Stimulated activated CD4-positive, alpha-beta T cell treated with anti-CD3 and anti-CD28 coated beads, Interleukin-15, amount 100 ng/mL, for 24 hours (primary cell): ENCODE results near the gene ITLN1.
"Not testable (repeated sequence)": the region's sequence is repeated elsewhere in the genome, so short reads cannot be mapped to it uniquely, and the experiment has no call there.

Experiments
- DNase-seq: peaks from one replicate; pipeline ENCODE4 v3.0.0-alpha.2; 2020

The ITLN1 gene

DNA sequence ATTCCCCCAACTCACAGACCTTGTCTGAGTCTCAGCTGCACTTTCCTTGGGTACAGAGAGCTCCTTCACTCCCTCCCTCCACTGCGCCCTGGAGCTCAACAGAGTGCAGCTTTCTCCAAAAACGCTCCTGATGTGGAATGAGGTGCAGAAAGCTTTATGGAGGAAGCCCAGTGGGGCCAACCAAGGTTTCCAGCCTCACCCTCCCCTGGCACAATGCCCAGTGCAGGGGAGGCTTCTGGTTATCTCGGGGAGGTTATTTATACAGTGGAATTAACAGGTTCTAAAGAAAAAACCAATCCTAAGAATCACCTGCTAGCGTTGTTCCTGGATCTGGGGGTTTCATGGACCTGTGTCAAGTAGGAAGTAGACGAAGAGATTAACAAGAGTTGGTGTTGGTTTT lies at the start of gene ITLN1:
Gene ITLN1, minus strand, starts transcription at position 139 of the 400 bp plus-strand sequence. CDS start 303 bp downstream, outside the sequence.
- DNase-seq, result no peak

DNA sequence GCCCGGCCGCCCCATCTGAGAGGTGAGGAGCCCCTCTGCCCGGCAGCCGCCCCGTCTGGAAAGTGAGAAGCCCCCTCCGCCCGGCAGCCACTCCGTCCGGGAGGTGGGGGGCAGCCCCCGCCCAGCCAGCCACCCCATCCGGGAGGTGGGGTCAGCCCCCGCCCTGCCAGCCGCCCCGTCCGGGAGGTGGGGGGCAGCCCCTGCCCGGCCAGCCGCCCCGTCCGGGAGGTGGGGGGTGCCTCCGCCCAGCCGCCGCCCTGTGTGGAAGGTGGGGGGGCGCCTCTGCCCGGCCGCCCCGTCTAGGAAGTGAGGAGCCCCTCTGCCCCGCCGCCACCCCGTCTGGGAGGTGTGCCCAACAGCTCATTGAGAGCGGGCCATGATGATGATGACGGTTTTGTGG lies 48.3 kb upstream of the ITLN1 start:
- DNase-seq, result not testable (repeated sequence)

DNA sequence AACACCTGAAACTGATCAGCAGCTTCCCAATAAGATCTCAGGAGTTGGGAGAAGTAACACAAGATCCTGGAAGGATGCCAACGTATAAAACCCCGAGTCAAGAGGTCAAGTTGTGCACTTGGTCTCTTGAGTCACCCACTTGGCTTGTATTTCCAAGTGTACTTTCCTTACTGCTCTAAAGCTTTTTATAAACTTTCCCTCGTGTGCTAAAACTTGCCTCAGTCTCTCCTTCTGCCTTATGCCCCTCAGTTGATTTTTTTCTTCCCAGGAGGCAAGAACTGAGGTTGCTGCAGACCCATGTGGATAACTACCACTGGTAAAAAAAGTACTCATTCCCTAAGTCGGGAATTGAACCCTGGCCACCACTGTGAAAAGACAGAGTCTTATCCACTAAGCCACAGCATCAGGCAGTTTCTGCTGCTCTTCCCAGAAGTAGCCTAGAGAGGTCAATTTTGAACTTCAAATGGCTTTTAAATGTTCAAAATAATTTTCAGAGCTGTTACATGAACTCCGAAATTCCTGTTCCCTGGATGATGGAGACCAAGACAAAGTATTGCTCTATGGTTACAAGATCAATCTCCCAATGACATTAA lies 40.8 kb upstream of the ITLN1 start:
- DNase-seq, result no peak

DNA sequence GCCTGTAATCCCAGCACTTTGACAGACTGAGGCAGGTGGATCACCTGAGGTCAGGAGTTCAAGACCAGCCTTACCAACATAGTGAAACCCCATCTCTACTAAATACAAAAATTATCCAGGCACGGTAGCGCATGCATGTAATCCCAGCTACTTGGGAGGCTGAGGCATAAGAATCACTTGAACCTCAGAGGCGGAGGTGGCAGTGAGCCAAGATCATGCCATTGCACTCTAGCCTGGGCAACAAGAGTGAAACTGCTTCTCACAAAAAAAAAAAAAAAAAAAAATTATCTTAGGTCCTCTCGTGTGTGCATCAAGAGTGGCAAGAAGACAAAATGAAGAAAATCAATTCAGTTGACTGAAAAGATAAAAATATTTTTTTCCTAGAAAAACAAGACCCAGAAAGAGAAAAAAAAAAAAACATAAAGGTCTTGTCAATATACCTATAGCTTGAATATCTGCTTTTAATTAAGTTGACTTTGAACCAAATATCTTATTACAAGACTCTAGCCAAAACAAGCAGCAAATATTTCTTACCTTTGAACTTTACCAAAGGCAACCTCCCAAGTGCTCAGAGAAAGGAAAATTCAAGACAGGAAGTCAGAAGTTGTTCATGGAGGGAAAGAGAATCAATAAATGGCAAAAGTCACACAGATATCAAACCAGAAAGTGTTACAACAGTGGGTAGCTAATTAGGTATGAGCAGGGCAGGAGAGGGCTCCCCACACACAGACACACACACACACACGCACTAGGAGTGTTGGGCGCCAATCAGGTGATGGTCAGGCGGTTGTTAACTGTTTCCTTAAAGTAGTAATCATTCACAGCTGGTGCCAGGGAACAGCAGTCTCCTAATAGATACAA lies 40.0 kb upstream of the ITLN1 start:
- no peak for DNase-seq

DNA sequence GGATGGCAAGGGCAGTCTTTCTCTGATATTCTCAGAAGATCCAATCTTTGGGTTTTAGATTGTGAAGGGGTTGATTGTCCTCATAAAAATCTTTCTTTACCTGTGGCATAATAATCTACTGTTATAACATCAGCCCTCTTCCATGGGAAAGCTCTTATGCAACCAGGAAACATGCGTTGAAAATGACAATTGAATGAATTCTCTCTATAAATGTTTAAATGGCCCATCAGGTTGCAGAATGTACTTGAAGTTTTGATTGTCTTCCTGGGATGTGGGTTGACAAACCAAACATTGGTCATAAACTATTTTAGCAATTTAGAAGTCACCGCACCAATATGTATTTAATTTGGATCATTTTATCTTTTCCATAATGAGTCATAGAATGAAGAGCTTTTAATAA lies 31.7 kb upstream of the ITLN1 start:
- no peak for DNase-seq

DNA sequence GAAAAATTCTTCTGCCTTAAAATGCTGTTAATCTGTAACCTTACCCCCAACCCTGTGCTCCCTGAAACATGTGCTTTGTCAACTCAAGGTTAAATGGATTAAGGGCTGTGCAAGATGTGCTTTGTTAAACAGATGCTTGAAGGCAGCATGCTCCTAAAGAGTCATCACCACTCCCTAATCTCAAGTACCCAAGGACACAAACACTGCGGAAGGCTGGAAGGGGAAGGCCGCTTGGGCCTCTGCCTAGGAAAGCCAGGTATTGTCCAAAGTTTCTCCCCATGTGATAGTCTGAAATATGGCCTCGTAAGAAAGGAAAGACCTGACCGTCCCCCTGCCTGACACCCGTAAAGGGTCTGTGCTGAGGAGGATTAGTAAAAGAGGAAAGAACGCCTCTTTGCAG lies 28.2 kb upstream of the ITLN1 start:
- DNase-seq, result not testable (repeated sequence)

DNA sequence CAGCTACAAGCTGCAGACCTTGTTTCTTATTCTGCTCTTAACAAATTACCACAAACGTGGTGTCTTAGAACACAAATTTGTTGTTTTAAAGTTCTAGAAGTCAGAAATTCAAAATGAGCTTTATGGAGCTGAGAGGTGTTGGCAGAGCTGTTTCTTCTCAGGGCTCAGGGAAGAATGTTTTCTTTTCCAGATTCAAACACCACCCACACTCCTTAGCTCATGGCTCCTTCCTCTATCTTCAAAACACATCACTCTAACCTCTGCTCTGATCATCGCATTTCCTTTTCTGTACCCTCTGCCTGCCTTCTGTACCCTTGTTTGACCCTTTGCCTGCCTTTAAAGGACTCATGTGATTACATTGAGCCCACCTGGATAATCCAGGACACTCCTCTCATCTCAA lies 26.9 kb upstream of the ITLN1 start:
- DNase-seq, result no peak

DNA sequence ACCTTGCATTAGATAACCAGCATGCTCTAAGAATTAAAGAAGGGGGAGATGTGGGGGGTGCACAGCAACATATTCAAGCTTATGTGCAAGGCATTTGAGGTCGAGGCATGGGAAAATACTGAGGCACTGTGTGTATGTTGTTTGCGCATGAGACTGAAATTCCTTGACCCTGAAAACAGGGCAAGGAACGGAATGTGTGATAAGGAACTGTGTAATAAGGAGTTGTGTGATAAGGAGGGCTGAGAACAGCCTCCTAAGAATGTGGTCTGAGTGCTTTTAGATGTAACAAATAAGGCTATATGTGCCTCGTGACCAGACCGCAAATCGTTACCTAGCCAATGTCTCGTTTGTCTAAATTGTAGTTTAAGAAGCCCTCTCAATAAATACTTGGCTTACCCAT lies 26.5 kb upstream of the ITLN1 start:
- no peak for DNase-seq

DNA sequence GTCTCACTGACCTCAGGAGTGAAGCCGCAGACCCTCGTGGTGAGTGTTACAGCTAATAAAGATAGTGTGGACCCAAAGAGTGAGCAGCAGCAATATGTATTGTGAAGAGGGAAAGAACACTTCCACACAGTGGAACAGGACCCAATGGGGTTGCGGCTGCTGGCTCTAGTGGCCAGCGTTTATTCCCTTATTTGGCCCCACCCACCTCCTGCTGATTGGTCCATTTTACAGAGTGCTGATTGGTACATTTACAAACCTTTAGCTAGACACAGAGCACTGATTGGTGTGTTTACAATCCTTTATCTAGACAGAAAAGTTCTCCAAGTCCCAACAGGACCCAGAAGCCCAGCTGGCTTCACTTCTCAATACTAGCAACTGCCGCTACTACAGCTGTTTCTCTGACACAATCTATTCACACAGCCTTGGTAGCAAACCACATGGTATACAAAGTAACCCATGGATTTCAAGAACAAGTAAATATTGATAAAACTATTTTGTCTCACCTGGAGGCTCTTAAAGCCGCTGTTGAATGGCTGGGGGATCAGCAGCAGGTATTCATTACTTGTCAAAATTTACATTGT lies 25.3 kb upstream of the ITLN1 start:
- DNase-seq, result no peak

DNA sequence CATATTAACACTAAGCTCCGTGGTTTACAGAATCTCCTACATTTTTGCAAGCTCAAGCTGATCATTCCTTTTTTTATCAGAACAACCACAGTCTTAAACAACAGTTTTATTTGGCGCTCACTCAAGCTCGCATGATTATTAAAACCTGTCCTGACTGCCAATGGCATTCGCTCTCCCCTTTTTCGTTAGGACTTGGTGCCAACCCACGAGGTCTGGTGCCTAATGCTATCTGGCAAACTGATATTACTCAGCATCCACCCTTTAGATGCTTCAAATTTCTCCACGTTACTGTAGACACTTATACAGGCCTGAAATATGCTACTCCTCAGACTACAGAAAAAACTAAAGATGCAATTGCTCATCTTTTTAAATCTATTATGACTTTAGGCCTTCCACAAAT lies 23.0 kb upstream of the ITLN1 start:
- no peak for DNase-seq

DNA sequence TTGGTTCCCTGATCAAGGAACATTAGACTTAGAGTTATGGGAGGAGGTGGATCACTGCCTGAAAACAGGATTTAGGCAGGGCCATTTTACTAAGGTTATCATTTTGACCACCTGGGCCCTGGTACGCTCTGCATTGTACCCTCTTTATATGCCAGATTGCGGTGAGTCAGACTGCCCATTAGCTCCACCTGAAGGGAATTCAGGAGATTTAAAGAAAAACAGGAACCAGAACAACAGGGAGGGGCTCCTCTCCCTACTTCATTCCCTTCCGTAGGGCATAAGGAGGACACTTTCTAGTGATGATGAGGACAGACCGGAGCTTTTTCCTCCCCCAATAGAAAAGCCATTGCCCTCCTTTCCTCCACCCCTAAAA lies 20.6 kb upstream of the ITLN1 start:
- DNase-seq, result no peak

DNA sequence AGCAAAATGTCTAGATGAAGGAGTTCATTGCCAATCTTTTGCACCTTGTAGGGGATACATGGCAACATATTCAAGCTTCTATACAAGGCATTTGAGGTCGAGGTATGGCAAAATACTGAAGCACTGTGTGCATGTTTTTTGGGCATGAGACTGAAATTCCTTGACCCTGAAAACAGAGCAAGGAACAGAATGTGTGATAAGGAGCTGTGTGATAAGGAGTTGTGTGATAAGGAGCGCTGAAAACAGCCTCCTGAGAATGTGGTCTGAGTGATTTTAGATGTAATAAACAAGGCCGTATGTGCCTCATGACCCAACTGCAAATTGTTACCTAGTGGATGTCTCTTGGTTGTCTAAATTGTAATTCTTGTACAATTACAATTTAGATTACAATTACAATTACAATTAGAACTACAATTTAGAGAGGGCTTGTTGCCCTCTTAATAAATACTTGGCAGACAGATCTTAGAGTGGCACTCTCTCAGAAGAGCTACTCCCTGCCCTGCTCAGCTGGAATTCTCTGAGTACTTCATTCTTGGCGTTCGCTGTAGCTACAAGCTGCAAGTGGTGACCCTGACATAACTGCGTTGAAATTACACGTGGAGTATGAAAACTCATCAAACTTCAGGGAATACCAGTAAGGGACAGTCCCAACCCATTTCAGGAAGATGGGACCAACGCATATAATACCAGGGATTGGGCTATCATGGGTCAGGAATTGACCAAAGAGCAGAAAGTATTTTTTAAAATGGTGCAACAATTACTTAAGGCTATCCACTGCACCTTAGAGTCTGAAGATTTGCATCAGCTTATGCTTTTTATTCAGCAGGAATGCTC lies 20.0 kb upstream of the ITLN1 start:
- no peak for DNase-seq

DNA sequence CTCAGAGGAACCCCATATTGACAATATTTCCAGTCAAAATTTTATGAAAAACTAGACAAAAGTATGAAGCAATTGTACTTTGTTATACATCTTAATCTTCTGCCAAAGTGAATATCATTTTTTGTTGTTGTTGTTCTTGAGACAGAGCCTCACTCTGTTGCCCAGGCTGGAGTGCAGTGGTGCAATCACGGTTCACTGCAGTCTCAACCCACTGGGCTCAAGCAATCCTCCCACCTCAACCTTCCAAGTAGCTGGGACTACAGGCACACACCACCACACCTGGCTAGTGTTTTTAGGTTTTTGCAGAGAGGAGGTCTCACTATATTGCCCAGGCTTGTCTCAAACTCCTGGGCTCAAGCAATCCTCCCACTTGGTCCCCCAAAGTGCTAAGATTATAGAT lies 17.3 kb upstream of the ITLN1 start:
- DNase-seq, result not testable (repeated sequence)

DNA sequence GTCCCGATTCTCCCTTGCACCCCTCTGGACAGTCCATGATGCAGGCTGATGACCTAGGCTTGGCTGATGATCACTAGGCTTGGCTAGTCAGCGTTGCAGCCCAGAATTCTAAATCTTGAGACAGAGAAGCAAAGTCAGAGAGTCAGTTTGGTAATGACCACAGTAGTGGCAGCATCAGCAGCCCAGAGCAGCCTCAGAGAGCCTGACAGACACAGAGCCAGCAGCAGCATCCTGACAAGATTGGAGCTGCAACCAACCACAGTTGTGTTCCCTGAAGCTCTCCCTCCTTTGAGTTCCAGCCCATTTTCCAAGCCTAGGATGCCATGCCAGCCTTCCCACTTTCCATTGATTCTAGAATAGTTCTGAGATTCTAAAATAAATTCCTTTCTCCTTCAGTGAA lies 16.8 kb upstream of the ITLN1 start:
- no peak for DNase-seq

DNA sequence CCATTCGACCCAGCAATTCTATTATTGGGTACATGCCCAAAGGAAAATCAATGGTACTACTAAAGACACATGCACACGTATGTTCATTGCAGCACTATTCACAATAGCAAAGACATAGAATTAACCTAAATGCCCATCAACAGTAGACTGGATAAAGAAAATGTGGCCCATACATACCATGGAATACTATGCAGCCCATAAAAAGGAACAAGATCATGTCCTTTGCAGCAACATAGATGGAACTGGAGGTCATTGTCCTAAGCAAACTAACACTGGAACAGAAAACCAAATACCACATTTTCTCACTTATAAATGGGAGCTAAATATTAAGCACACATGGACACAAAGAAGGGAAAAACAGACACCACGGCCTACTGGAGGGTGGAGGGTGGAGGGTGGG lies 15.7 kb upstream of the ITLN1 start:
- DNase-seq, result not testable (repeated sequence)

DNA sequence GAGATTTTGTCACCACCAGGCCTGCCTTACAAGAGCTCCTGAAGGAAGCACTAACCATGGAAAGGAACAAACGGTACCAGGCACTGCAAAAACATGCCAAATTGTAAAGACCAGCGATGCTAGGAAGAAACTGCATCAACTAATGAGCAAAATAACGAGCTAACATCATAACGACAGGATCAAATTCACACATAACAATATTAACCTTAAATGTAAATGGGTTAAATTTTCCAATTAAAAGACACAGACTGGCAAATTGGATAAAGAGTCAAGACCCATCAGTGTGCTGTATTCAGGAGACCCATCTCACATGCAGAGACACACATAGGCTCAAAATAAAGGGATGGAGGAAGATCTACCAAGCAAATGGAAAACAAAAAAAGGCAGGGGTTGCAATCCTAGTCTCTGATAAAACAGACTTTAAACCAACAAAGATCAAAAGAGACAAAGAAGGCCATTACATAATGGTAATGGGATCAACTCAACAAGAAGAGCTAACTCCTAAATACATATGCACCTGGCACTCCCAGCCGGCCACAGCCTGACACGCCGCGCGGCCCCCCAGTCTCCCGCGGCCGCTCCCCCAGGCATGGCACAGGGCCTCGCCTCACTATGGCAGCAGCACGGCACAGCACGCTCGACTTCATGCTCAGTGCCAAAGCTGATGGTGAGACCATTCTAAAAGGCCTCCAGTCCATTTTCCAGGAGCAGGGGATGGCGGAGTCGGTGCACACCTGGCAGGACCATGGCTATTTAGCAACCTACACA lies 9.6 kb upstream of the ITLN1 start:
- DNase-seq, result not testable (repeated sequence)

DNA sequence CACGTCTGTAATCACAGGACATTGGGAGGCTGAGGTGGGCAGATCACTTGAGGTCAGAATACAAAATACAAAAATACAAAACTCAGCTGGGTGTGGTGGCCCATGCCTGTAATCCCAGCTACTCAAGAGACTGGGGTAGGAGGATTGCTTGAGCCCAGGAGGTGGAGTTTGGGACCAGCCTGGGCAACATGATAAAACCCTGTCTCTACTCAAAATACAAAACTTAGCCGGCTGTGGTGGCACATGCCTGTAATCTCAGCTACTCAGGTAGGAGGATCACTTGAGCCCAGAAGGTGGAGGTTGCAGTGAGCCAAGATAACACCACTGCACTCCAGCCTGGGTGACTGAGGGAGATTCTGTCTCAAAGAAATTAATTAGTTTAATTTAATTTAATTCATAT lies 6.5 kb upstream of the ITLN1 start:
- DNase-seq, result no peak

DNA sequence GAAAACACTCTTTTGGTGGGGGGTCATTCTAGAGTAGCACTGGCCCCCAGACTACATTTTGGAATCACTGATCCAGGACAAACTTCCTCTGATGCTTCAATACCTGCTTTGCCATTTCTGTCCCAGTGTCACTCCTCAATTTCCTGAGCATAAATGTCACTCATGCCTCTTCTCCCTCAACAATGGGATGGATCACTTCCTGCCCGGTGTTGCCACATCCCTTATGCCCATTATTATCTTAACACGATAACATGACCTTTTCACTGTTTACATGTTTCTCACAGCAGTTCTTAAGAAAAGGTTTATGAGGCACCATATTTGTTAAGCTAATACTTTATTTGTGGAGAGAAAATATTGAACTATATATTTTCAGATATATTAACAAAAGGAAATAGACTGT lies 3.9 kb upstream of the ITLN1 start:
- no peak for DNase-seq

DNA sequence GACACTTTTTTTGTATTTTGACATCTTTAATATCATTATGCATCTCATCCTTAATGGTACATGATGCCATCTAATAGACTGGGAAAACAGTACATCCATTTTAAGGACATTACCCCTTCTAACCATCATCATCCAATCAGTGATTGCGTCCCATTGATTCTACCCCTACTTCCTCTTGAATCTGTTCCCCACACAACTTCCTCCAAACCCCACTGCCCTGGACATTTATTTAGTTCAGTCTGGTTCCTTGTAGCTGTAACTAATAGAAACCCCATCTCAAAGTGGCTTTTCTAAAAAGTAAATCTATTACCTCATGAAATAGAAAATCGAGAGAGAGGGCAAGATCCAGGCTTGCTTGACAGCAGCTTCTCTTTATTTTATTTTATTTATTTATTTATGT lies 2.1 kb upstream of the ITLN1 start:
- DNase-seq, result no peak

DNA sequence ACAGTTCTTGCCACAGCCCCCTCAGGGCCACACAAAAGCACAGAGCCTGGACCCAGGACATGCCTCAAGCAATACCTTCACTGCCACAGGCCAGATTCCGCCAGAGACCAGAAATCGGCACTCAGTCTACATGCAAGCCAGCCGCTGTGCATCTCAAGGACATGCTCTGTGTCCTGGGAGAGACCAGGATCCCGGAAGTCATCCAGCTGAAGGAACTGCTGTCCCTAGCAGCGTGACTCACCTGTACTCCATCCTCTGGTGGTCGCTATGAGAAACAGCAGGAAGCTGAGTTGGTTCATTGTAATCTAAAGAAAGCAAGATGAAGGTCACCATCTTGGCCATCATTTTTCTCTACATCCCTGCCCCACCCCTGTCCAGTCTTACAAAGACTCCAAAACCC lies 401 bp downstream of the ITLN1 start:
- no peak for DNase-seq

DNA sequence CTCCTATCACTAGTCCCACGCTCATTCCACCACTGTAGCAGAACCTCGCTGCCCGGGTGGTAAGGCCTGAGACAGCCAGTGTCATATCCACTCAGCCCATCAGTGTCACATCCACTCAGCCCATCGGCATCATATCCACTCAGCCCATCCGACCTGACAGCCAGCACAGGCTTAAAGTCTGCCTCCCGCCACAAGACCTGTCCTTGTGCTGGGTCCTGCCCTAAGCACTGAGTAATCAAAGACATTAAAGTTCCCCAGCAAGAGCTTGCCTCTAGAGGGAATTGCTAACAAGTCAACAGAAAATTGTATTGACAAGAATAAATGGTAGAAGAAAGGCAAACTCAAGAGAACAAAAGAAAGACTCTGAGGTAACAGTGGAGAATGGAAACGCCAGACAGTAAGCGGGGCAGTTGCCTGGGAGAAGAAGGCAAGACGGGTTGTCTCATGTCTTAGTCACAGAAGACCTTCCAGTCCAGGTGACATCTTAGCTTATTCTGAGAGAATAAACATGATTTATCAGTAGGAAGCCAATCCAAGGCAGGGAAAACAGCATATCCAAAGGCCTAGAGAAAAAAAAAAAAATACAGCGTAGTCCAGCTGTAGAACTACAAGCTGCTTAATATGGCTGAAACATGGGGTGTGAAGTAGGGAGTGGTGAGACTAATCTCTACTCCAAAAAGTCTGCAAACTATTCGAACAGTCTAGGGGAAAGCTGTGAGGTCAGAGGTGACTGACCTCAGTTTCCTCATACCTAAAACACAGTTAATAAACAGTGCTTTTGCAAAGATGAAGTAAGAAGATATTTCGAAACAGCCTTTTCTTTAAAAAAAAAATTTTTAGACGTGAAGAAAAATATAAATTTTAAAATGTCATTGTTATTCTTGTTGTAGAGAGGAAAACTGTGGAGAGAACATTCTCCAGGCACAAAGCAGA lies 1.1 kb downstream of the ITLN1 start:
- no peak for DNase-seq

DNA sequence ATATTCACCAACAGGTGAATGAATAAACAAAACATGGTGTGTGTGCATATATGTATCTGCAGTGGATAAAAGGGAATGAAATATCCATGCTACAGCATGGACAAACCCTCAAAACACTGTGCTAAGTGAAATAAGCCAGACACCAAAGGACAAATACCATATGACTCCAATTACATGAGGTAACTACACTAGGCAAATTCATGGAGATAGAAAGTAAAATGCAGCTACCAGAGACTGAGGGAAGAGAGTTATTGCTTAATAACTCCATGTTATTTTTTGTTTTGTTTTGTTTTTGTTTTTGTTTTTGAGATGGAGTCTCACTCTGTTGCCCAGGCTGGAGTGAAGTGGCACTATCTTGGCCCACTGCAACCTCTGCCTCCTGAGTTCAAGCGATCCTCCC lies 2.4 kb downstream of the ITLN1 start:
- DNase-seq, result no peak
